GM18526 (cell line): ENCODE data around the gene SYNDIG1L.

Experiments used
- POLR2A ChIP-seq: IDR thresholded peaks from 3 replicates; pipeline ENCODE4 v1.6.1; 2011; ENCODE audit not compliant: insufficient read length; ENCODE audit errors: extremely low read depth

SYNDIG1L gene

GRCh38 chr14:74426202-74426582 is at the start of gene SYNDIG1L:
Gene SYNDIG1L (minus strand): TSS chr14:74426210. CDS start chr14:74409744, 16,466 bp downstream.
- no peak for TF ChIP-seq POLR2A

GRCh38 chr14:74475678-74476077 is 49.7 kb upstream of the SYNDIG1L start:
- no peak for TF ChIP-seq POLR2A

GRCh38 chr14:74474376-74474775 is 48.4 kb upstream of the SYNDIG1L start:
- no peak for TF ChIP-seq POLR2A

GRCh38 chr14:74472601-74473000 is 46.6 kb upstream of the SYNDIG1L start:
- no peak for TF ChIP-seq POLR2A

GRCh38 chr14:74469548-74470518 is 43.8 kb upstream of the SYNDIG1L start:
- TF ChIP-seq POLR2A: no peak

- TF ChIP-seq POLR2A: no peak
Measured at GRCh38 chr14:74468513-74468912, 42.5 kb upstream of the SYNDIG1L start.

- TF ChIP-seq POLR2A: no peak
Measured at GRCh38 chr14:74465335-74465734, 39.3 kb upstream of the SYNDIG1L start.

GRCh38 chr14:74464785-74465184 is 38.8 kb upstream of the SYNDIG1L start:
- TF ChIP-seq POLR2A: no peak

- TF ChIP-seq POLR2A: no peak
Measured at GRCh38 chr14:74463697-74464096, 37.7 kb upstream of the SYNDIG1L start.

GRCh38 chr14:74462993-74463392 is 37.0 kb upstream of the SYNDIG1L start:
- TF ChIP-seq POLR2A: no peak

- no peak for TF ChIP-seq POLR2A
Measured at GRCh38 chr14:74459976-74460375, 34.0 kb upstream of the SYNDIG1L start.

GRCh38 chr14:74459289-74459946 is 33.4 kb upstream of the SYNDIG1L start:
- no peak for TF ChIP-seq POLR2A

GRCh38 chr14:74457565-74457895 is 31.5 kb upstream of the SYNDIG1L start:
- no peak for TF ChIP-seq POLR2A

GRCh38 chr14:74456684-74457564 is 30.9 kb upstream of the SYNDIG1L start:
- no peak for TF ChIP-seq POLR2A

- no peak for TF ChIP-seq POLR2A
Measured at GRCh38 chr14:74444866-74445265, 18.9 kb upstream of the SYNDIG1L start.
